ENCODE measurements around the gene OR4F6.

Gene OR4F6

DNA sequence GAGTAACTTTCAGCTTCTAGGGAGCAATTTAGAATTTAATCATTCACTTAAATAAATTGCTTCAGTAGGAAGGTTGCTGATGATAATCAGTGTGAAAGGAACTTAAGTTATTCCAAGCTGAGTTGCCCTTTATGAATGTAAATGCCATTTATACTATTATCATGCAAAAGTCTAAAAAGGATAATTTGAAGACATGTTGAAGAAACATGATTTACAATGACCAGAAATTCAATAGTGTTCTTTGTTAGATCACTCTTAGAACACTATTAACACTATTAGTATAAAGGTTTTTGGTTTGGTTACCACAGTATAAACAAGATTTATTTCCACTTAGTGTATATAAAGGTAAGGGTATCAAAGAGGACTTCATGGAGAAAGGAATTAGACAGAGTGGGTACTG is 1.6 kb downstream of the OR4F6 start:
- no peak for DNase-seq (ENCODE audit: low read depth in 2 of 2)

GRCh38 chr15:101805605-101806345 is 2.5 kb downstream of the OR4F6 start:
- no peak for DNase-seq (ENCODE audit: low read depth in 2 of 2)

GRCh38 chr15:101807345-101807945 is 4.1 kb downstream of the OR4F6 start:
- no peak for DNase-seq (ENCODE audit: low read depth in 2 of 2)

DNA sequence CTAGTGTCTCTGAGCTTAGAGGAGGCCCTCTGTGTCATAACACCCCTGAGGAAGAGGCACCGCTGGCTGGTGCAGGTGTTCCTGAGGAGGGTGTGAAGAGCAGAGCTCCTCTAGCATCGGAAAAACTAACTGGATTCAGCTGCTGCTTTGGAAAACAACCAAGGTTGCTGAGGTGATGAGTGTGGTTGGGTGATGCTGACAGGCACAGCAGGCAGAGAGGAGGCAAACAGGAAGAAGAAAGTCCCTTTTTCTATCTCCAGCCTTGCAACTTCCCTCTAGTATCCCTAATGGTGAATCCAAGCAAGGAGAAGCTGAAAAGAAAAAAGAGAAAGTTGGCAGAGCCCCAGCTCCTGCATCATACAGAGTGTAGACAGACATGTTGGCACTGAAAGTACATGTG is 4.9 kb downstream of the OR4F6 start:
- DNase-seq (ENCODE audit: low read depth in 2 of 2): no peak

DNA sequence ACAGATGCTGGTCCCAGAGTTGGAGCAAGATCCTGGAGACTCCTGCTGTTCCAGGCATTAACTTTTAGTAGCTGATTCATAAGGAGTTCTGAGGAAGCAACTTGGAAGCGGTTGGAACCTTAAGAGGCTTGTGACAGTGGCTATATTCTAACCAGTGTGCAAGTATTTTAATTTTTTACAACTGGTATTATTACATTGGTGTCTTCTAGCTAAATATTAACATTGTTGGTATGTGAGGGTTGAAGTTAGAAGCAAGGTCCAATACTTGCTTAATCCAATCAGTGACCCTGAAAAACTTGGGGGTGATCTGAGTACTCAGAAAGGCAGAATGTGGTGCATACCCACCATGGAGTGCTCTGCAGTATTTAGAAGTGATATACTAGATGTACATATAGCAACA is 7.1 kb downstream of the OR4F6 start:
- DNase-seq (ENCODE audit: low read depth in 2 of 2): no peak

DNA sequence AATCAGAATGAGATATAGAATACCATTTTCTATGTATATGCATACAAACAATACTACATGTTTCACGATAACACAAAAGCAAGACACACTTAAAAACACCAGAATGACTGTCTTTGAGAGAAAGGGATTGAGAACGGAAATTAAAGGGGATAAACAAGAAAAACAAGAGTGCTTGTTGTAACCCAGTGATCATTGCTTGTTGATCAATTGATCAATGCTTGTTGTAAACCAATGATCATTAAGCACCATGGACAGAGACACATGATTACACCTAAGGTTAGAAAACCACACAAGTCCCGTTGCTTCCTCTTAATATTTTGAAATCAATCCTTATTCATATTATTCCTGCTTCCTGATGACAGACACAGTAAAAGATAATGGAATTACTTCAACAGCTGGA is 7.6 kb downstream of the OR4F6 start:
- DNase-seq (ENCODE audit: low read depth in 2 of 2): no peak

- no peak for DNase-seq (ENCODE audit: low read depth in 2 of 2)
These were observed 8.6 kb downstream of the OR4F6 start, which contains the start of gene OR4F15 for GRCh38 chr15:101811902-101812301. OR4F15 (plus strand) TSS chr15:101812202; CDS start chr15:101818187, 5,985 bp downstream.

- DNase-seq (ENCODE audit: low read depth in 2 of 2): no peak
These were observed 10.7 kb downstream of the OR4F6 start for GRCh38 chr15:101813803-101814534.

DNA sequence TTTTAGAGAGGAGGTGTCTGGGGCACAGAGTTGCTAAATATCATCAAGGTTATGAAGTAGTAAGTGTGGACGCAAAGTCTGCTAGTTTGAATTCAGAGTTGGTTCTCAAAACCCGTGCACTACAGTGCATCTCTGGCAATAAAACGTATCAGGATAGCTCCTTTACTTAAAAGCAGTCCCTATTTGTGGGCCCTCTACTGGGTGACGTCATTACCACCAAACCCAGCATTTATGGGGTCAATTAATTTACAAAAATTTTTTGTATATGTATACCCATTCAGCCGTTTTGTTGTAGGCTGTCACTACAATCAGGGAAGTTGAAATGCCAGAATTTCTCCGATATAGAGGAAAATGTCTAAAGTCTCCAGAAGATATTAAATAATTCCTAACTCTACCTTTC is 17.5 kb downstream of the OR4F6 start:
- DNase-seq (ENCODE audit: low read depth in 2 of 2): no peak

DNA sequence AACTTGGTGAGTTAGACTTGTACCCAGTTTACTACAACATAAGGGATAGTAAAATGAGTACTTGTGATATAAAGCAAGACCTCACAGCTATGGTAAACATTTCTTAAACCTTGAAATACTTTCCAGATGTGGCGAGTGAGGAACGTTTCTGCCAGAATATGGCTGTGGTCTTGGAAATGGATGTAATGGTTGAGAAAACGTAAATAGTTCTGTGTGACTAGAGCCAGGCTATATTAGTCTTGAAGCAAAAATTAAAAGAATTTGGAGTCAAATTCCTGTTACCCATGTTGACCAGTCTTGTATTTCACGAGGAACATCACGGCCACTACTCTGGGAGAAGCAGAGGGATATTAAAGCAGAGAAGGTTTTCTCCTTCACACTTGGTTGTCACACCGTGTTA is 23.9 kb downstream of the OR4F6 start:
- no peak for DNase-seq (ENCODE audit: low read depth in 2 of 2)

DNA sequence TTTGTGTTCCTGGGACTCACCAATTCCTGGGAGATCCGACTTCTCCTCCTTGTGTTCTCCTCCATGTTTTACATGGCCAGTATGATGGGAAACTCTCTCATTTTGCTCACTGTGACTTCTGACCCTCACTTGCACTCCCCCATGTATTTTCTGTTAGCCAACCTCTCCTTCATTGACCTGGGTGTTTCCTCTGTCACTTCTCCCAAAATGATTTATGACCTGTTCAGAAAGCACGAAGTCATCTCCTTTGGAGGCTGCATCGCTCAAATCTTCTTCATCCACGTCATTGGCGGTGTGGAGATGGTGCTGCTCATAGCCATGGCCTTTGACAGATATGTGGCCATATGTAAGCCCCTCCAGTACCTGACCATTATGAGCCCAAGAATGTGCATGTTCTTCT is 25.5 kb downstream of the OR4F6 start:
- no peak for DNase-seq (ENCODE audit: low read depth in 2 of 2)

GRCh38 chr15:101841656-101842055 is 38.3 kb downstream of the OR4F6 start:
- no peak for DNase-seq (ENCODE audit: low read depth in 2 of 2)

- DNase-seq (ENCODE audit: low read depth in 2 of 2): no peak
These were observed 41.6 kb downstream of the OR4F6 start for GRCh38 chr15:101844916-101845315.

DNA sequence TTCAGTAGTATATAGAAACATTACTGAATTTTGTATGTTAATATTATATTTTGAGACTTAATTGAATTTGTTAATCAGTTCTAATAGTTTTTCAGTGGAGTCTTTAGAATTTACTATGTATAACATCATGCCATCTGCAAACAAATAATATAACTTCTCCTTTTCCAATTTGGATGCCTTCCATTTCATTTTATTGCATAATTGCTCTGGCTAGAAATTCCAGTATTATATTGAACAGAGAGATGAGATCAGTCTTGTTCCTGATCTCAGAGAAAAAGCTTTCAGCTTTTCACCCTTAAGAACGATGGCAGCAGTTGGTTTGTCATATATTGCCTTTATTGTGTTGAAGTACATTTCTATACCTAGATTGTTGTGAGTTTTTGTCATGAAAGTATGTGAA is 49.0 kb downstream of the OR4F6 start:
- DNase-seq (ENCODE audit: low read depth in 2 of 2): no peak

Measured in stimulated activated CD8-positive, alpha-beta memory T cell treated with anti-CD3 and anti-CD28 coated beads, Interleukin-7, amount 100 ng/mL, for 4 hours (primary cell).